ENCODE data around the gene NID2. TPM values are rescaled to one million over a fixed set of nuclear protein-coding genes. Genes with fewer than 3 reads are reported as not detected.

The NID2 gene
- total and polyA plus RNA-seq, 2 of the 4 experiments (the other 2 are of a cell fraction) = 101 to 303 TPM

DNA sequence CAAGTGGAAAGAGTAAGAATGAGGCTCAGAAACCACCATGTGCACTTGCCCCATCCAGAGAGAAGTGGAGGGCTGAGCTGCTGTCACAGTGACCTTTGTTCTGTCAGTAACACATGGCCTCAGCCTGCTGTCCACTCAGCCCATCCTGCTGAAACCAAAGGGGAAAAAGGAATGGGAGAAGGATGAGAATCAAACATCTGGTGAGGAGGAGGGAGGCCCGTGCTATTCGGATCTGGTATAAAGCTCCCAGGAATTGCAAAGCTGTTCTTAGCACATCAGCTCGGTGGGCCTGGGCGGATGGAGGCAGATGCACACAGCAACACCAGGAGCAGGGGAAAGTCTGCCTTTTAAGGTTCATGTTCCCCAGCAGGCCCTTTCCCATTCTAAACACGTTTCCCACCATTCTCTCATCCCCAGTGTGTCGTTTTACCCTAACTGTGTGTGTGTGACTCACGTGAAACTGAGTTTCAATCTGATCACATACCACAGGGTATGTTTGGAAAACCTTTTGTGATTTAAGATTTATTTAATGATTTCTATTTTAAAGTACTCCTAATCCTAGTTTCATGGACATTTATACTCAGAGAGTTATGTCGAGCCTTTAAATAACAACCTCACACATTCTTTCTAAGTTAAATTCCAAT is 42.7 kb downstream of the NID2 start:
- dilution Hi-C loops (cut with HindIII; ENCODE audit: low sequenced_read_pairs, unreplicated experiment) = no loop called here
- H4K8ac ChIP-seq (ENCODE audit: low read depth in 2 of 2, low read length in 2 of 2) = peak overlapping the region; percentile 60 to 76
- peak overlapping the region; percentile 97 for H3K27ac ChIP-seq (ENCODE audit: insufficient read depth, low read length)
- WGBS, 2 experiments (ENCODE audit: extremely low coverage in 2 of 2, insufficient read length in 1 of 2) = no CpG with 5 or more reads among the region's 8 CpGs
- CTCF ChIA-PET = interaction anchor here (0.7 kb wide), 1 partner anchor 43 kb away, joined by 3 read pairs; the partner anchor contains the start of gene NID2
- 0 out of 2 replicates have a peak overlapping the region, but pooled peaks have one; percentile 2 for H3K9ac ChIP-seq (ENCODE audit: low read depth, low read length)
- H2BK120ac ChIP-seq (ENCODE audit: low read depth, low read length) = peak overlapping the region; percentile 96
- peaks cover 36 to 63% of the 10 kb centered on the region in 2 experiments for H3K79me1 ChIP-seq (ENCODE audit: low read depth in 1 of 2, low read length in 2 of 2)
- peak overlapping the region; percentile 89 for H2AK5ac ChIP-seq (ENCODE audit: low read depth, low read length)
- no peak overlapping the region for H3K4me3 ChIP-seq (ENCODE audit: insufficient read depth, low read depth, low read length)
- H3K9me1 ChIP-seq (ENCODE audit: insufficient read depth, low read length) = peaks cover 44% of the 10 kb centered on the region
- H3K4me2 ChIP-seq (ENCODE audit: low read depth, low read length) = no peak overlapping the region
- H3K56ac ChIP-seq (ENCODE audit: extremely low read depth, insufficient read depth, low read length) = no peak overlapping the region
- H3K14ac ChIP-seq (replicated peaks; ENCODE audit: low read depth, low read length) = peak overlapping the region; percentile 71
- H2BK5ac ChIP-seq (ENCODE audit: low read depth, low read length, poor library complexity, severe bottlenecking) = peak overlapping the region; percentile 84
- H4K5ac ChIP-seq (ENCODE audit: low read depth, low read length) = peak overlapping the region; percentile 39
- peaks cover 6% of the 10 kb centered on the region; the same call in 1 of the 2 replicates for H4K20me1 ChIP-seq (ENCODE audit: insufficient read depth, low read length)
- H3K27me3 ChIP-seq (ENCODE audit: control insufficient read depth, insufficient read depth, low read length) = no peaks in the 10 kb centered on the region
- H3K9me3 ChIP-seq (ENCODE audit: control insufficient read depth, insufficient read depth, low read length) = no peaks in the 10 kb centered on the region
- DNase-seq (peak; percentile 40), ATAC-seq (ENCODE audit: low read depth) (no peak)
- H2AFZ ChIP-seq (replicated peaks; ENCODE audit: low read length, poor library complexity) = no peak overlapping the region
- peak overlapping the region; percentile 18 for H2AK9ac ChIP-seq (replicated peaks; ENCODE audit: low read depth, low read length, poor library complexity)
- peaks cover 52% of the 10 kb centered on the region for H3K36me3 ChIP-seq (ENCODE audit: control insufficient read depth, insufficient read depth, low read length)
- peak overlapping the region; percentile 95 for H3K4ac ChIP-seq (ENCODE audit: low read depth, low read length)
- TF ChIP-seq CEBPB (IDR thresholded peaks at IDR 0.05; ENCODE audit: low read depth, low read length) = no peak
- POLR2A ChIA-PET (ENCODE audit: unreplicated experiment) = no interaction called here
- H3K4me1 ChIP-seq (ENCODE audit: control insufficient read depth, insufficient read depth, low read length) = peaks cover 35% of the 10 kb centered on the region
- H4K91ac ChIP-seq (ENCODE audit: insufficient read depth, low read depth, low read length) = peak overlapping the region; percentile 91
- peak overlapping the region; percentile 83 for H3K23ac ChIP-seq (ENCODE audit: low read depth, low read length)
- H3K18ac ChIP-seq (ENCODE audit: low read depth, low read length) = peak overlapping the region; percentile 84
- intact Hi-C loops (cut with micrococcal nuclease) = no loop called here
- BruUV-seq (replicated peaks) = no TSS peak
- in situ Hi-C loops (cut with MboI; ENCODE audit: low sequenced_read_pairs) = no loop called here
- H2BK20ac ChIP-seq (ENCODE audit: low read depth, low read length) = peak overlapping the region; percentile 85
- H2BK15ac ChIP-seq (ENCODE audit: low read depth, low read length) = peak overlapping the region; percentile 75; the same call in 2 of the 3 replicates
